Measurements from ENCODE around the gene INPP5B. TPM values are rescaled to one million over a fixed set of nuclear protein-coding genes. Genes with fewer than 3 reads are reported as not detected.

The INPP5B gene
- total RNA-seq, 3 donors from 2014 or later = 12.6 to 17.0 (median 15.5) TPM

DNA sequence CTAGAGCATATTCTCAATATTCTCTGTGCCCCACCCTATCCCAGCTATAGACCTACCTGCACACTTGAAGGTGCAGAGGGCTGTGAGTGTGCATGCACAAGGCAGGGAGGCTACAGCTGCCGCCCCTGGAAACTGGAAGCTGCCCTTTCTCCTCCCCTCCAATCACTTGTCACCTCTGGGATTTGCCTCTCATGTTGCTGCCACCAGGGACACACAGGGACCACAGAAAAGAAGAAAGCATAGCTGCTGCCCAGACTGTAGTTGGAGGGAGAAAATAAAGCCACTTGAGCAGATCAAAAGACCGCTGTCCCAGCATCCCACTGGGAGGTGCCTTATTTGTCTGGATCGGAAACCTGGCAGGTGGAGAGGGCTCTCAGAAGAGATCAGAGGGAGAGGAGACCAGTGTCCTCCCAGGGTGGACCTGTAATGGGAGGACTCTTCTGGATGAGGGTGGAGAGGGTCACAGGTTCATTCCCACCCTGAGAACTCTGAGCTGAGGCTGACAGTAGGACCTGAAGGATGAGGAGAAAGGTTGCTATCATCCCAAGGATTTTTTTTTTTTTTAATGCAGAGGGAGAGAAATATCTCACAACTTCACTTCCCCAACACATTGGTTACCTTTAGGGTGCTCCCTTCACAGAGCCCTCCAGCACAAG is 7.6 kb upstream of the INPP5B start:
- ATAC-seq (no peak), DNase-seq (no peak)
- Mint-ChIP-seq H3K4me3 (no peak overlapping the region), H3K36me3 (ENCODE audit: insufficient read depth) (peaks cover 13% of the 10 kb centered on the region), H3K27me3 (ENCODE audit: low read depth) (no peaks in the 10 kb centered on the region), H3K4me1 (ENCODE audit: low read depth) (no peaks in the 10 kb centered on the region), H3K9me3 (no peaks in the 10 kb centered on the region)

- Mint-ChIP-seq H3K9me3 (no peaks in the 10 kb centered on the region), H3K4me3 (no peak overlapping the region), H3K4me1 (ENCODE audit: low read depth) (no peaks in the 10 kb centered on the region), H3K27me3 (ENCODE audit: low read depth) (no peaks in the 10 kb centered on the region), H3K36me3 (ENCODE audit: insufficient read depth) (peaks cover 3% of the 10 kb centered on the region)
- no peak for DNase-seq
- ATAC-seq = no peak
These were observed 5.9 kb upstream of the INPP5B start for GRCh38 chr1:37952738-37953137.

DNA sequence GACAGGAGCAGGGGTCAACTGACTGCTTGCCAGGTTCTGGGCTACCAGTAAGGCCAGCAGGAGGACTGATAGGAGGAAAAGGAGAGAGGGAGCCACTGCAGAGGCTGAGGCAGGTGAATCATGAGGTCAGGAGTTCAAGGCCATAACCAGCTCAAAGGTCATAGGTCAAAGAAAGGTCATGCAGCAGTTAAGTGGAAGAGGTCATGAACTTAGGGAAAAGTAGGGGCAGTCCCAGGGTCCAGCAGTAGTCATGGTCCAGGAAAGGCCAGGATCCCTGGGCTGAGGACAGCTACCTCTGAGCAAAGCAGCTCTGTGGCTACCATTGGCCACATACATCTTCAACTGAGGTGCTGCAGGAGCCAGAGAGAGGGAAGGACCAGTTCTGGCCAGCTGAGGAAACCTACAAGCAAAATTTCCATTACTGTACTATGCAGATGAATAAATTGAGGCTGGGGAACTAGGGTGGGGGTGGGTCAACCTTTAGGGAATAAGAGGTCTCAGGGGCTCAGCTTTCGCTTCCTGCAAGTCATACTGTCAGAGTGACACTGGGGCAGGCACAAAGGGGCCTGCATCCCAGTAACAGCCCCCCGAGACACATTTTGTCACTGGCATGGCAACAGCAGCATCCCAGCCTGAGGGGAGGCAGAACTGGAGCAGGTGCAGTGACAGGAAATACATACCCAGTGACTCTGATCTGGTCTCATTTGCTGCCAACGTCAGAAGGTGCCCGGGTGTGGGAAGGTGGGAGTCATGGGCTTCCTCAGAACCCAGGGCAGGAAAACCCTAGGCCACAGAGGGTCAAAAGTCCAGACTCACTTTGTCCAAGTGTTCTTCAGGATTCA is 5.2 kb upstream of the INPP5B start:
- Mint-ChIP-seq H3K36me3 (ENCODE audit: insufficient read depth) (no peaks in the 10 kb centered on the region), H3K27me3 (ENCODE audit: low read depth) (no peaks in the 10 kb centered on the region), H3K4me3 (no peak overlapping the region), H3K4me1 (ENCODE audit: low read depth) (peaks cover 7% of the 10 kb centered on the region), H3K9me3 (no peaks in the 10 kb centered on the region)
- DNase-seq (no peak), ATAC-seq (no peak)

GRCh38 chr1:37951041-37951782 is 4.4 kb upstream of the INPP5B start:
- ATAC-seq = no peak
- no peaks in the 10 kb centered on the region for H3K27me3 Mint-ChIP-seq (ENCODE audit: low read depth)
- DNase-seq = no peak
- peaks cover 12% of the 10 kb centered on the region for H3K4me1 Mint-ChIP-seq (ENCODE audit: low read depth)
- no peaks in the 10 kb centered on the region for H3K36me3 Mint-ChIP-seq (ENCODE audit: insufficient read depth)
- no peaks in the 10 kb centered on the region for H3K9me3 Mint-ChIP-seq
- H3K4me3 Mint-ChIP-seq = no peak overlapping the region

DNA sequence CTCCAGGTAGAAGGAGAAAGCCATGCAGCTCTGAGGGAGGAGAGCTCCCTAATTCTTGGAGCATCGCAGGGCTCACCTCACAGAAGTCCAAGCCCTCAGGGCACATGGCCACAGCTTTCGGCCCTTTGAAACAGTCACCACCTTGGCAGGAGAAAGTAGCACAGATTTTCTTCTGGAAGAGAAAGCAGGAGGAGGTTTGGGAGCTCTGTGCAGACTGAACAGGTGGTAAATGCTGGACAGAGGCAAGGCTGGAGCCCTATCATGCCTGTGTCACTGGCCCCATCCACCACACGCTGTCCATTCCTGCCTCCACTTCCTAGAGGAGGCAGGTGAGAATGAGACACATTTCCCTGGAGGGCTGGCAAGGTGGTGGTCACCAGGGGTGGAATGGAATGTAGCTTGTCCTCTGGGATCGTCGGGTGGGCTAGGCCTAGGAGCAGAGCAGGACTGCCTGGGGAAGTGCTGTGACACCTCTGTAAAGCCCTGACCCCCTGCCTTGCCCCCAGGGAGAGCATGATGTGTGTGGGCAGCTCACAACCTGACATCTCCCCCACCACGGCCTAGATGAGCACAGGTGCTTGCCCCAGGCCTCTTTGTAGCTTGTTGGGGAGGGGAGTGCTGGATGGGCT is 2.8 kb upstream of the INPP5B start:
- H3K4me3 Mint-ChIP-seq = no peak overlapping the region
- no peak for ATAC-seq

GRCh38 chr1:37948841-37949240 is 2.0 kb upstream of the INPP5B start:
- Mint-ChIP-seq H3K27me3 (ENCODE audit: low read depth) (no peaks in the 10 kb centered on the region), H3K36me3 (ENCODE audit: insufficient read depth) (no peaks in the 10 kb centered on the region), H3K4me3 (no peak overlapping the region), H3K4me1 (ENCODE audit: low read depth) (peaks cover 12% of the 10 kb centered on the region), H3K9me3 (no peaks in the 10 kb centered on the region)
- ATAC-seq = no peak
- DNase-seq = no peak

More for the DNA sequence above, 2.8 kb upstream of the INPP5B start:
- Mint-ChIP-seq H3K27me3 (ENCODE audit: low read depth) (no peaks in the 10 kb centered on the region), H3K9me3 (no peaks in the 10 kb centered on the region), H3K4me1 (ENCODE audit: low read depth) (peaks cover 12% of the 10 kb centered on the region), H3K36me3 (ENCODE audit: insufficient read depth) (no peaks in the 10 kb centered on the region)
- DNase-seq = no peak

- no peak for ATAC-seq
- H3K27me3 Mint-ChIP-seq (ENCODE audit: low read depth) = no peaks in the 10 kb centered on the region
- H3K4me1 Mint-ChIP-seq (ENCODE audit: low read depth) = peaks cover 12% of the 10 kb centered on the region
- no peak overlapping the region for H3K4me3 Mint-ChIP-seq
- H3K36me3 Mint-ChIP-seq (ENCODE audit: insufficient read depth) = no peaks in the 10 kb centered on the region
- no peaks in the 10 kb centered on the region for H3K9me3 Mint-ChIP-seq
- DNase-seq = no peak
These were observed 1.3 kb upstream of the INPP5B start for GRCh38 chr1:37948166-37948565.

DNA sequence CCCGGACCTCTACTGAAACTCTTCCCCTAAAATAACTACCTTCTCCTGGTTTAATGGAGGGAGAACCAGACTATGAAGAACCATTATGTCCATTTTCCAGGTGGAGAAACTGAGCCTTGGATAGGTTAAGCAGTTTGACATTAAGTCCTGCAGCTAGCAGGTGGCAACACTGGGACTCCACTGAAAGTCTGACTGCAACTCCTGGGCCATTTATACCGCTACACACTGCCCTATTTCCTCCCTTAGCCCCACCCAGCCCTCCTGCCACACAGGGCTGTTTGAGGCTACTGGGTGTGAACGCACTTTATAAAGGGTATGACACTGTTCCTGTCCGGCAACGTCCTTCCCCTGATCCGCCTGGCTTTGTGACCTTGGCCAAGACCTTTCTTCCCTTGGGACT is 511 bp upstream of the INPP5B start:
- no peaks in the 10 kb centered on the region for H3K36me3 Mint-ChIP-seq (ENCODE audit: insufficient read depth)
- H3K9me3 Mint-ChIP-seq = no peaks in the 10 kb centered on the region
- DNase-seq = no peak
- ATAC-seq = no peak
- peaks cover 12% of the 10 kb centered on the region for H3K4me1 Mint-ChIP-seq (ENCODE audit: low read depth)
- no peaks in the 10 kb centered on the region for H3K27me3 Mint-ChIP-seq (ENCODE audit: low read depth)
- peak overlapping the region; percentile 88 for H3K4me3 Mint-ChIP-seq

DNA sequence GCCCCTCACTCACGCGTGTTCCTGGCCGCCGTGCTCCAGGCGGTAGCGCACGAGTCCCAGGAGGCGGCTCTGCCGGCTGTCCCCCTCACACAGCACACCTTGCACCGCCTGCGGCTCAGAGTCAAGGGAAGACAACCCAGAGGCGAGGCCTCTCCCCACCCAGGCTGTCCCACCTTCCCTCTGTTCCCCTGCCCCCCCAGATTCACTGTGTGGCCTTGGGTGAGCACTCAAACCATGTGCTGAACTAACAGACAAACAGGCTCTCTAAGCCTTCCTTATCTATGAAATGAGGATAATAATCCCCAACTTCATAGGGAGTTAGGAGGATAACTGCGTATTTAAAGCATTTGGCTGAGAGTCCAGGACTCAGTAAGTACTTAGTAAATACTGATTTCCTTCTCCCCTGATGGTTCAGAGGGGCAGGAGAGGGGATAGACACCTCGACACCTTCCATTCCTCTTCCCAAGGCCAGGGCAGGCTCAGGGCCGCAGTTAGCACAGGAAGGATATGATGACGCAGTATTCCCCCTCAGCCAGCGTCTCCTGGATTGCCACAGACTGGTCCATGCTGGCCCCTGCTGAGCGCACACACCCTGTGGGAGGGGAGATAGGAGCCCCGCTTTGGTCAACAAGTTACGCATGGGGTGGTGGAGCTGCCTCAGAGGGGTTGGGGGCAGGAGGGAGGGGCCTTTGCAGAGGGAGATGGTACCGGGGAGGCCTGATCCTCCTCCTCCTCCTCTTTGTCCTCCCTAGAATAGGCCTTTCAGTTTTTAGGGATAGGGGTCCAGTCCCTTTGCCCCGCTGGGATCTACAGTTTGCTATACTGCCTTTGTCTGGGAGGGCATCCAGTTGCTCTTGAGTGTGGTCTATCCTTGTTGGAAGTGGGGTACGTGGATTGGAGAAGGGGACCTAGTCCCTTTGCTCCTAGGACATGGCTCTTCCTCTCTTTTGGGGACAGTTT is 830 bp downstream of the INPP5B start:
- H3K4me1 Mint-ChIP-seq (ENCODE audit: low read depth) = peaks cover 12% of the 10 kb centered on the region
- ATAC-seq (peak in 1 of 2 donors; percentile 5), DNase-seq (no peak)
- H3K27me3 Mint-ChIP-seq (ENCODE audit: low read depth) = no peaks in the 10 kb centered on the region
- no peaks in the 10 kb centered on the region for H3K36me3 Mint-ChIP-seq (ENCODE audit: insufficient read depth)
- H3K4me3 Mint-ChIP-seq = peak overlapping the region; percentile 88
- no peaks in the 10 kb centered on the region for H3K9me3 Mint-ChIP-seq

GRCh38 chr1:37945251-37945650 is 1.6 kb downstream of the INPP5B start:
- Mint-ChIP-seq H3K36me3 (ENCODE audit: insufficient read depth) (no peaks in the 10 kb centered on the region), H3K4me3 (no peak overlapping the region), H3K9me3 (no peaks in the 10 kb centered on the region), H3K27me3 (ENCODE audit: low read depth) (no peaks in the 10 kb centered on the region), H3K4me1 (ENCODE audit: low read depth) (peaks cover 12% of the 10 kb centered on the region)
- no peak for DNase-seq
- ATAC-seq = no peak

- Mint-ChIP-seq H3K36me3 (ENCODE audit: insufficient read depth) (no peaks in the 10 kb centered on the region), H3K4me1 (ENCODE audit: low read depth) (peaks cover 12% of the 10 kb centered on the region), H3K4me3 (no peak overlapping the region), H3K9me3 (no peaks in the 10 kb centered on the region), H3K27me3 (ENCODE audit: low read depth) (no peaks in the 10 kb centered on the region)
- DNase-seq (no peak), ATAC-seq (no peak)
These were observed 2.0 kb downstream of the INPP5B start for GRCh38 chr1:37944816-37945215.

DNA sequence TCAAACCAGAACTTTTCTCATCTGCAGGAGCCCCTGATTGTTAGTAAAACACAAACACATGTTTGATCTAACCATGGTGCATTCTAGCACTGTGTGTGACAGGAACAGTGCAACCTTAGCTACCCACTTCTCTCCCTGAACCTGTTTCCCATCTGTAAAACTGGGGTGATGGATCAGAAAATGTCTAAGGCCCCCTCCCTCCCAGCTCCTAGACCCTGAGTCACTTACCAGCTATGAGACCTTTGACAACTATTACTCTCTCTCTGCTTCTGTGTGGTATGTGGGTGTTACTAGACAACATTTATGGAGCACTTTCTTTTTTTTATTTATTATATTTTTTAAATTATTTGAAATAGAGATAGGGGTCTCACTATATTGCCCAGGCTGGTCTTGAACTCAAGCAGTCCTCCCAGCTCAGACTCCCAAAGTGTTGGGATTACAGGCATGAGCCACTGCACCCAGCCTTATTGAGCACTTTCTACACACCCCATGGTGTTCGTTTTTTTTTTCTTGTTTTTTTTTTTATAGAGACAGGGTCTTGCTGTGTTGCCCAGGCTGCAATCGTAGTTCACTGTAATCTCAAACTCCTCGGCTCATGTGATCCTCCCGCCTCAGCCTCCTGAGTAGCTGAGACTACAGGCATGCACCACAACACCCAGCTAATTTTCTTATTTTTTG is 2.6 kb downstream of the INPP5B start:
- H3K36me3 Mint-ChIP-seq (ENCODE audit: insufficient read depth) = no peaks in the 10 kb centered on the region
- no peaks in the 10 kb centered on the region for H3K27me3 Mint-ChIP-seq (ENCODE audit: low read depth)
- H3K4me3 Mint-ChIP-seq = no peak overlapping the region
- peaks cover 12% of the 10 kb centered on the region for H3K4me1 Mint-ChIP-seq (ENCODE audit: low read depth)
- DNase-seq = no peak
- ATAC-seq = no peak
- H3K9me3 Mint-ChIP-seq = no peaks in the 10 kb centered on the region

DNA sequence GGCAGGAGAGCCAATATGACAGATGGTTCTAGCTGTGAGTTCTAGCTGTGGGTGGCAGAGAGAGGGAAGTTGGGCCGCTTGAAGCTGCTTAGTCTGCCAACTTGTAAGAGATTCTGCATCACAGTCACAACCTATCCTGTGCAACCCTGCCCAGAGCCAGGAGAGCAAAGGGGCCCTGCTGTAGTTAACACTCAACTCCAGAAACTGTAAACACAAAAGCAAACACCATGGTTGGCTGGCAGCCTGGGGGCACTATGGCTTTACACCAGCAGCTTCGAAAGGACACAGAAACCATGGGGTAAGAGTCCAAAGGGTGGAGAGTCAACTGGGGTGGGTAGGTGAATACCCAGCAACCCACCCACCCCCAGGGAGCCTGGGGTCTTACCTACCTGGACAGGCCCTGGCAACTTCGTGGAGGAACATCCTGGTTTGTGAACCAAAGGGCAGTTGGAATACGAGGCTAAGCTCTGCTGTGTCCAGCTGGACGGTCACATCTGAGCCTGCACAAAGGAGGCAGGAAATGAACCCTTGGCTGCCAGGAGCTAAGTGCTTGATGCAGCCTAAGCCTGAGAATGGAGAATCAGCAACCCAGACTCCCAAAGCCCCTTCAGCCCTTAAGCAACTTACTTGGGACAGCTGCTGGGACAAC is 6.4 kb downstream of the INPP5B start:
- no peak overlapping the region for H3K4me3 Mint-ChIP-seq
- no peaks in the 10 kb centered on the region for H3K4me1 Mint-ChIP-seq (ENCODE audit: low read depth)
- DNase-seq (no peak), ATAC-seq (no peak)
- H3K27me3 Mint-ChIP-seq (ENCODE audit: low read depth) = no peaks in the 10 kb centered on the region
- no peaks in the 10 kb centered on the region for H3K36me3 Mint-ChIP-seq (ENCODE audit: insufficient read depth)
- H3K9me3 Mint-ChIP-seq = no peaks in the 10 kb centered on the region
